Right atrium auricular region (tissue), 2 donors: ENCODE data around the gene DPH3. TPM values are rescaled to one million over a fixed set of nuclear protein-coding genes. Genes with fewer than 3 reads are reported as not detected.
A peak's percentile ranks its signal among the peaks of the same experiment; 100 is the strongest.
"Not testable (repeated sequence)": the region's sequence is repeated elsewhere in the genome, so short reads cannot be mapped to it uniquely, and the experiment has no call there.

ENCODE experiments used
- DNase-seq: peaks from one replicate; pipeline ENCODE4 v3.0.0-alpha.2; 2019; ENCODE audit warnings: low spot score
- H3K27ac ChIP-seq, 2 donors: fragments of 200-600 bp; sonication (generic); 1 replicate in 1 of 2; 2 replicates in 1 of 2; pipeline ENCODE4 v1.5.1; 2016 to 2019
- H3K27me3 ChIP-seq, 2 donors: fragments of 200-600 bp; sonication (generic); one replicate each; pipeline versions ENCODE4 v1.5.1 to v1.6.0; 2017 to 2019
- H3K36me3 ChIP-seq: fragments of 200-600 bp; sonication (generic); one replicate; pipeline ENCODE4 v1.5.1; 2016
- H3K4me1 ChIP-seq, 2 donors: fragments of 200-600 bp; sonication (generic); one replicate each; pipeline versions ENCODE4 v1.5.1 to v1.6.0; 2017 to 2019
- H3K4me3 ChIP-seq, 2 donors: fragments of 200-600 bp; sonication (generic); 1 replicate in 1 of 2; 2 replicates in 1 of 2; pipeline ENCODE4 v1.5.1; 2017 to 2019; ENCODE audit warnings: mild to moderate bottlenecking in 1 of 2, moderate library complexity in 1 of 2
- H3K9me3 ChIP-seq, 2 donors: fragments of 200-600 bp; sonication (generic); one replicate each; pipeline ENCODE4 v1.5.1; 2019
- CTCF ChIP-seq, 2 donors: fragments of 200-600 bp; sonication (generic); IDR thresholded peaks; one replicate each; pipeline ENCODE4 v1.5.1; 2019; ENCODE audit warnings: antibody characterized with exemption in 2 of 2
- total RNA-seq, 2 donors: library from RNA; depleted of rRNA; stranded (reverse); fragments of >200 nt; gene quantifications; one replicate each; pipeline ENCODE4 v1.1.0, GENCODE V29; 2016

The DPH3 gene
- total RNA-seq, result 10 to 100 TPM; 17.3 to 17.7 TPM

- H3K27ac ChIP-seq, result peak within 1 kb of the TSS; percentile 91 to 95
- peak within 1 kb of the TSS; percentile 90 to 97 for H3K4me3 ChIP-seq
- TF ChIP-seq CTCF (IDR thresholded peaks at IDR 0.05), result no peak
- H3K36me3 ChIP-seq, result peaks cover 6% of the 10 kb centered on the region
- H3K4me1 ChIP-seq, result peaks cover 0 to 45% of the 10 kb centered on the region in 2 donors
- no peaks in the 10 kb centered on the region for H3K9me3 ChIP-seq
- DNase-seq, result peak; percentile 100
- no peaks in the 10 kb centered on the region for H3K27me3 ChIP-seq
These were observed at the start of gene DPH3, which contains the start of gene OXNAD1 for GRCh38 chr3:16264708-16265454. TSS of gene DPH3 (minus strand) at chr3:16264943. CDS start at chr3:16264876, 67 bp downstream. TSS of gene OXNAD1 (plus strand) at chr3:16265212. CDS start at chr3:16270953, 5,741 bp downstream.

DNA sequence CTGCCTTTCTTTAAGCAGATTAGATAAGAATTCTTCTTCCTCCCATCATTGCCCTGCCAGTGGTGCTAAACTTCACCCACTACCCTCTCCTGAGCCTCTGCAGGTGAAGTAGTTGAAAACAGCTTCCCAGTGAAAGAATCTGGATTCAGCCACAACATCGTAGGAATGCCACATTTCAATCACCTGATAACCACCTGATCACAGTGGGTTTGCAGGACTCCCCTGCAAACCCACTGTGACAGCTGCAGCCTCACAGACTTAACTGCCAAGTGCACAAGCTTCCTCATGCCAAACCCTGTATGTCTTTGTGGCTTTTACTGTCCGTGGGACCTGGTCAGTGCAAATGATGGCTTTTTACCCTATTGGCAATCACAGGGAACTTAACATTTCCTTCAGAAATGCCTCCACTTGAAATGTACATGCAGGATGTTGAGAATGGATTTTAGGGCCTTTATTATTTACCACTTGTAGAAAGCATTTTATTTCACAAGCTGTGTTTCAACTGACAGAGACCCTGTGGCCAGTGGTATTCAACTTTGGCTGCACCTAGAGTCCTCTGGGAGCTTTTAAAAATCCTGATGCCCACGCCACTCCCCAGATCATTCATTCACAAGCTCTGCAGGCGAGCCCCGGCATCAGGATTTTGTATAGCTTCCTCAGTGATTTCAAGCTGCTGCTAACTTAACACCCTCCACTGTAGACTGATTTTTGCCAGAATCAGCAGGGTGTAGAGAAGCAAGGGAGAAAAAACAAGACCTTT lies 49.3 kb upstream of the DPH3 start:
- peaks cover 24% of the 10 kb centered on the region for H3K36me3 ChIP-seq
- DNase-seq, result no peak
- peaks cover 0 to 14% of the 10 kb centered on the region in 2 donors for H3K4me1 ChIP-seq
- H3K27me3 ChIP-seq, result no peaks in the 10 kb centered on the region
- H3K27ac ChIP-seq, result no peak overlapping the region
- no peak overlapping the region for H3K4me3 ChIP-seq
- no peaks in the 10 kb centered on the region for H3K9me3 ChIP-seq
- no peak for TF ChIP-seq CTCF (IDR thresholded peaks at IDR 0.05)

DNA sequence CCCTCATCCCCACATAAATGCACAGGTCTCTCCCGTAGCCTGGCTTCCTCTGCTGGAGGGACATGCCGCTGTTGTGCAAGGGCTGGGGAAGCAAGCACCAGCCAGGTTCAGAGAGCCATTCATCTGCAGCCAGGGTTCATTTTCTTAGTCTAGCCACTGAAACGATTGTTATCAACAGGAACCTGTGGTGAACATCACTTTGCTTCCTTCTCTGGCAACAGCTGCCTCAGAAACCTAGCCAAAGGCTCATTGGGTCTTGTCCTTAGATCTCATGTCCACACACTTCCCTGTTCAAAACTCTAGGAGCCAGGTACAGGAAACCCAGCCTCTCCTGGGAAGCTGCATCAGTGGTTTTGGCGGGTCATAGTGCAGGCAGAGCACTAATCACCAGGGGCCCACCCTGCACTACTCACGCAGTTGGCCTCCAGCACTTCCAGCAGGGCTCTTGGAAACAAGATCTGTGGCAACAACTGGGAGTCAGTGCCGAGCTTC lies 47.3 kb upstream of the DPH3 start:
- DNase-seq, result peak; percentile 77
- H3K4me3 ChIP-seq, result no peak overlapping the region
- peak overlapping the region; percentile 10 to 41 for H3K27ac ChIP-seq
- no peaks in the 10 kb centered on the region for H3K27me3 ChIP-seq
- no peak for TF ChIP-seq CTCF (IDR thresholded peaks at IDR 0.05)
- no peaks in the 10 kb centered on the region for H3K9me3 ChIP-seq
- H3K36me3 ChIP-seq, result peaks cover 19% of the 10 kb centered on the region
- H3K4me1 ChIP-seq, result peaks cover 0 to 14% of the 10 kb centered on the region in 2 donors

GRCh38 chr3:16310486-16310885 lies 45.7 kb upstream of the DPH3 start:
- peaks cover 0 to 14% of the 10 kb centered on the region in 2 donors for H3K4me1 ChIP-seq
- H3K9me3 ChIP-seq, H3K27me3 ChIP-seq, H3K27ac ChIP-seq, DNase-seq, H3K36me3 ChIP-seq, H3K4me3 ChIP-seq: not testable (repeated sequence)

DNA sequence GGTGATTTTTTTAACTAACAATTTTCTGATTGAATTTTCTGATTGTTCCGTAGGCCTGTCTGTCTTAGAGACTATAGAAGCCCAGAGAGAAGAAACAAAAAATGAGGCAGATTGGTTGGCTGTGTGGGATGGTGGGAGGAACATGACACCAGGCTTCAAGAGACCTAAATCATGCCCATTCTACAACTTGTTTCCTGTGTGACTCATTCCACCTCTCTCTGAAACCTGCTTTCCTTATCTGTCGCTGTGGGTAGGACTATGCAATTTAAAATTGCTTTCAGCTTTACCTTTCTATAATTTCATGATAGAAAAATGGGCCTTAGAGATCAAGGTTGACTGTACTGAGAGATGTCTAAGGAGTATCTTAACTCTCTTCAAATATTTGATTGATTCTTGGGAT lies 44.8 kb upstream of the DPH3 start:
- TF ChIP-seq CTCF (IDR thresholded peaks at IDR 0.05), result no peak
- no peak for DNase-seq
- Histone ChIP-seq H3K36me3 (no peaks in the 10 kb centered on the region), H3K4me1 (peaks cover 0 to 20% of the 10 kb centered on the region in 2 donors), H3K27me3 (no peaks in the 10 kb centered on the region), H3K4me3 (no peak overlapping the region), H3K27ac (no peak overlapping the region), H3K9me3 (no peaks in the 10 kb centered on the region)

GRCh38 chr3:16308727-16309126 lies 44.0 kb upstream of the DPH3 start:
- Histone ChIP-seq H3K27me3 (no peaks in the 10 kb centered on the region), H3K36me3 (no peaks in the 10 kb centered on the region), H3K4me1 (peaks cover 0 to 20% of the 10 kb centered on the region in 2 donors), H3K9me3 (no peaks in the 10 kb centered on the region), H3K4me3 (no peak overlapping the region), H3K27ac (no peak overlapping the region)
- TF ChIP-seq CTCF (IDR thresholded peaks at IDR 0.05), result no peak
- DNase-seq, result no peak
